WTC11 (cell line): ENCODE data around the gene PLA2G4E. TPM values are rescaled to one million over a fixed set of nuclear protein-coding genes. Genes with fewer than 3 reads are reported as not detected.

ENCODE experiments used
- ATAC-seq: fragments of 200-7000 bp; cut with Tn5 transposase; 2 replicates; pipeline ENCODE4 v1.10.0; 2021; ENCODE audit warnings: mild to moderate bottlenecking, moderate library complexity
- CTCF ChIA-PET: fragments of 300-600 bp; sonication (Branson Sonifier 250); formaldehyde crosslinking; loops from one replicate; lab custom pipeline; 2021; ENCODE audit warnings: antibody characterized with exemption; lab: Charles Lee
- POLR2A ChIA-PET: fragments of 350-600 bp; sonication (Branson Sonifier 250); formaldehyde crosslinking; loops from one replicate; lab custom pipeline; 2021; ENCODE audit warnings: antibody characterized with exemption; lab: Charles Lee
- DNase-seq: peaks from one replicate; pipeline ENCODE4 v3.0.0; 2021; ENCODE audit warnings: low spot score
- H3K27ac Mint-ChIP-seq: 2 replicates; pipeline ENCODE4 v1.8.0; 2021; ENCODE audit warnings: mixed read lengths
- H3K27me3 Mint-ChIP-seq: 2 replicates; pipeline ENCODE4 v1.8.0; 2021; ENCODE audit warnings: low read depth, mild to moderate bottlenecking, moderate library complexity, mixed read lengths
- H3K36me3 Mint-ChIP-seq: 2 replicates; pipeline ENCODE4 v1.8.0; 2021; ENCODE audit warnings: mixed read lengths
- H3K4me1 Mint-ChIP-seq: 2 replicates; pipeline ENCODE4 v1.8.0; 2022; ENCODE audit warnings: mixed read lengths
- H3K4me3 Mint-ChIP-seq: 2 replicates; pipeline ENCODE4 v1.8.0; 2021; ENCODE audit warnings: mild to moderate bottlenecking, moderate library complexity, mixed read lengths
- H3K9me3 Mint-ChIP-seq: 2 replicates; pipeline ENCODE4 v1.8.0; 2021; ENCODE audit warnings: mixed read lengths
- CREM ChIP-seq: sonication (generic); formaldehyde crosslinking; IDR thresholded peaks from 2 replicates; pipeline ENCODE4 v1.8.1; 2022; ENCODE audit warnings: mild to moderate bottlenecking, missing genetic modification reagents, moderate library complexity
- IRF1 ChIP-seq: sonication (generic); formaldehyde crosslinking; IDR thresholded peaks from 2 replicates; pipeline ENCODE4 v1.8.0; 2023; ENCODE audit warnings: missing genetic modification reagents
- JUN ChIP-seq: sonication (generic); formaldehyde crosslinking; IDR thresholded peaks from 2 replicates; pipeline ENCODE4 v1.8.0; 2023; ENCODE audit warnings: mild to moderate bottlenecking, missing genetic modification reagents
- KAT7 ChIP-seq: sonication (generic); formaldehyde crosslinking; IDR thresholded peaks from 2 replicates; pipeline ENCODE4 v1.8.1; 2023; ENCODE audit warnings: missing genetic modification reagents, mild to moderate bottlenecking, borderline replicate concordance
- MLX ChIP-seq: sonication (generic); formaldehyde crosslinking; IDR thresholded peaks from 2 replicates; pipeline ENCODE4 v1.8.1; 2023; ENCODE audit warnings: mild to moderate bottlenecking, missing genetic modification reagents, moderate library complexity
- MXD4 ChIP-seq: fragments of 250-450 bp; sonication (Bioruptor Pico); IDR thresholded peaks from 2 replicates; pipeline ENCODE4 v1.8.0; 2021; ENCODE audit warnings: mild to moderate bottlenecking, moderate library complexity, borderline replicate concordance
- NR1H2 ChIP-seq: sonication (generic); formaldehyde crosslinking; IDR thresholded peaks from 2 replicates; pipeline ENCODE4 v1.9.0; 2021; ENCODE audit warnings: mild to moderate bottlenecking, moderate library complexity, missing genetic modification reagents
- NR2C2 ChIP-seq: sonication (generic); formaldehyde crosslinking; IDR thresholded peaks from 2 replicates; pipeline ENCODE4 v1.8.0; 2022; ENCODE audit warnings: mild to moderate bottlenecking, missing genetic modification reagents
- NR3C1 ChIP-seq: sonication (generic); formaldehyde crosslinking; conservative IDR thresholded peaks from 2 replicates; pipeline ENCODE4 v1.8.1; 2023; ENCODE audit warnings: low read depth, mild to moderate bottlenecking, missing genetic modification reagents
- OVOL2 ChIP-seq: fragments of 250-450 bp; sonication (Bioruptor Pico); IDR thresholded peaks from 2 replicates; pipeline ENCODE4 v1.9.0; 2021; ENCODE audit warnings: mild to moderate bottlenecking, borderline replicate concordance
- PRDM15 ChIP-seq: sonication (generic); formaldehyde crosslinking; IDR thresholded peaks from 2 replicates; pipeline ENCODE4 v1.8.0; 2022; ENCODE audit warnings: missing genetic modification reagents
- RELA ChIP-seq: sonication (generic); formaldehyde crosslinking; IDR thresholded peaks from 2 replicates; pipeline ENCODE4 v1.8.1; 2022; ENCODE audit warnings: missing genetic modification reagents, mild to moderate bottlenecking, borderline replicate concordance
- SMAD3 ChIP-seq: sonication (generic); formaldehyde crosslinking; IDR thresholded peaks from 2 replicates; pipeline ENCODE4 v1.8.0; 2022; ENCODE audit warnings: missing genetic modification reagents, mild to moderate bottlenecking, borderline replicate concordance
- TEAD1 ChIP-seq: sonication (generic); formaldehyde crosslinking; IDR thresholded peaks from 2 replicates; pipeline ENCODE4 v1.8.0; 2022; ENCODE audit warnings: mild to moderate bottlenecking, missing genetic modification reagents
- TP53 ChIP-seq: sonication (generic); formaldehyde crosslinking; IDR thresholded peaks from 2 replicates; pipeline ENCODE4 v1.8.1; 2023; ENCODE audit warnings: mild to moderate bottlenecking, missing genetic modification reagents
- ZMAT4 ChIP-seq: fragments of 250-450 bp; sonication (Bioruptor Pico); IDR thresholded peaks from 2 replicates; pipeline ENCODE4 v1.9.0; 2021; ENCODE audit warnings: mild to moderate bottlenecking
- ZNF219 ChIP-seq: sonication (generic); formaldehyde crosslinking; IDR thresholded peaks from 2 replicates; pipeline ENCODE4 v1.8.0; 2023; ENCODE audit warnings: missing genetic modification reagents, mild to moderate bottlenecking, borderline replicate concordance
- ZNF232 ChIP-seq: sonication (generic); formaldehyde crosslinking; IDR thresholded peaks from 2 replicates; pipeline ENCODE4 v1.8.0; 2022; ENCODE audit warnings: mild to moderate bottlenecking, missing genetic modification reagents
- ZNF512 ChIP-seq: sonication (generic); formaldehyde crosslinking; IDR thresholded peaks from 2 replicates; pipeline ENCODE4 v1.8.1; 2022; ENCODE audit warnings: missing genetic modification reagents, borderline replicate concordance
- ZNF671 ChIP-seq: fragments of 250-450 bp; sonication (Bioruptor Pico); IDR thresholded peaks from 2 replicates; pipeline ENCODE4 v1.8.0; 2021; ENCODE audit warnings: mild to moderate bottlenecking
- total RNA-seq: library from RNA; stranded (reverse); gene quantifications from 3 replicates; pipeline ENCODE4 v1.2.3, GENCODE V29; 2021

PLA2G4E gene
- total RNA-seq, 1 experiment from 2014 or later, result not detected

- peaks cover 15% of the 10 kb centered on the region for H3K27me3 Mint-ChIP-seq
- H3K4me3 Mint-ChIP-seq, result no peak overlapping the region
- H3K27ac Mint-ChIP-seq, result no peak overlapping the region
- H3K9me3 Mint-ChIP-seq, result peaks cover 58% of the 10 kb centered on the region
- H3K36me3 Mint-ChIP-seq, result peaks cover 32% of the 10 kb centered on the region
- ATAC-seq, result no peak
- ChIA-PET CTCF (interaction anchor here (0.7 kb wide), 1 partner anchor 70 kb away, joined by 4 read pairs; the partner anchor contains the start of gene PLA2G4D), POLR2A (no interaction called here)
- TF ChIP-seq NR2C2 (CRISPR knock-in tag) (no peak), SMAD3 (CRISPR knock-in tag) (no peak), TP53 (CRISPR knock-in tag) (no peak), ZNF512 (CRISPR knock-in tag) (no peak), RELA (CRISPR knock-in tag) (no peak), MXD4 (no peak), TEAD1 (CRISPR knock-in tag) (no peak), CREM (CRISPR knock-in tag) (no peak), JUN (CRISPR knock-in tag) (no peak), ZNF232 (CRISPR knock-in tag) (no peak), NR3C1 (no peak), ZMAT4 (CRISPR knock-in tag) (no peak), ZNF219 (no peak), IRF1 (CRISPR knock-in tag) (no peak), NR1H2 (CRISPR knock-in tag) (no peak), MLX (CRISPR knock-in tag) (no peak), PRDM15 (CRISPR knock-in tag) (no peak), ZNF671 (CRISPR knock-in tag) (no peak)
- H3K4me1 Mint-ChIP-seq, result no peaks in the 10 kb centered on the region
- no peak for DNase-seq
Observed at GRCh38 chr15:42024303-42024702, 3.5 kb upstream of the PLA2G4E start.

GRCh38 chr15:42021593-42021992, 751 bp upstream of the PLA2G4E start:
- POLR2A ChIA-PET, result no interaction called here
- no peaks in the 10 kb centered on the region for H3K4me1 Mint-ChIP-seq
- H3K27ac Mint-ChIP-seq, result no peak overlapping the region
- CTCF ChIA-PET, result no interaction called here
- H3K4me3 Mint-ChIP-seq, result no peak overlapping the region
- peaks cover 12% of the 10 kb centered on the region for H3K27me3 Mint-ChIP-seq
- ATAC-seq (no peak), DNase-seq (no peak)
- peaks cover 32% of the 10 kb centered on the region for H3K36me3 Mint-ChIP-seq
- peaks cover 58% of the 10 kb centered on the region for H3K9me3 Mint-ChIP-seq
- no peak for TF ChIP-seq ZNF512 (CRISPR knock-in tag)
- no peak for TF ChIP-seq KAT7 (CRISPR knock-in tag)
- no peak for TF ChIP-seq OVOL2 (CRISPR knock-in tag)
